ENCODE data around the gene P2RY11. TPM values are rescaled to one million over a fixed set of nuclear protein-coding genes. Genes with fewer than 3 reads are reported as not detected.

The P2RY11 gene
- 10 to 100 TPM in 1 of 4 donors, 1 to 10 TPM in 2, under 1 TPM in 1; 0.80 to 13.8 (median 6.9) TPM for total RNA-seq

GRCh38 chr19:10111405-10111811 is at the start of gene P2RY11:
Gene P2RY11 (plus strand): TSS chr19:10111693. CDS start chr19:10111722, 29 bp downstream.
- peaks cover 10 to 22% (median 15%) of the 10 kb centered on the region in 4 donors for H3K4me1 ChIP-seq
- peak; percentile 49 for DNase-seq

GRCh38 chr19:10061717-10062310 is 49.7 kb upstream of the P2RY11 start:
- Histone ChIP-seq H3K4me3 (no peak overlapping the region), H3K27ac (no peak overlapping the region), H3K4me1 (no peaks in the 10 kb centered on the region), H3K36me3 (no peaks in the 10 kb centered on the region), H3K9me3 (no peaks in the 10 kb centered on the region), H3K27me3 (peaks cover 18% of the 10 kb centered on the region)
- 36 to 75% methylated on average over 2 to 19 of the region's 21 CpGs for WGBS, 2 donors (ENCODE audit: low coverage in 1 of 2)
- no peak for TF ChIP-seq POLR2A (IDR thresholded peaks at IDR 0.05)
- TF ChIP-seq EP300 (IDR thresholded peaks at IDR 0.05; ENCODE audit: low read depth) = no peak
- no peak for TF ChIP-seq POLR2AphosphoS5 (IDR thresholded peaks at IDR 0.05)
- TF ChIP-seq, protein P1, sequence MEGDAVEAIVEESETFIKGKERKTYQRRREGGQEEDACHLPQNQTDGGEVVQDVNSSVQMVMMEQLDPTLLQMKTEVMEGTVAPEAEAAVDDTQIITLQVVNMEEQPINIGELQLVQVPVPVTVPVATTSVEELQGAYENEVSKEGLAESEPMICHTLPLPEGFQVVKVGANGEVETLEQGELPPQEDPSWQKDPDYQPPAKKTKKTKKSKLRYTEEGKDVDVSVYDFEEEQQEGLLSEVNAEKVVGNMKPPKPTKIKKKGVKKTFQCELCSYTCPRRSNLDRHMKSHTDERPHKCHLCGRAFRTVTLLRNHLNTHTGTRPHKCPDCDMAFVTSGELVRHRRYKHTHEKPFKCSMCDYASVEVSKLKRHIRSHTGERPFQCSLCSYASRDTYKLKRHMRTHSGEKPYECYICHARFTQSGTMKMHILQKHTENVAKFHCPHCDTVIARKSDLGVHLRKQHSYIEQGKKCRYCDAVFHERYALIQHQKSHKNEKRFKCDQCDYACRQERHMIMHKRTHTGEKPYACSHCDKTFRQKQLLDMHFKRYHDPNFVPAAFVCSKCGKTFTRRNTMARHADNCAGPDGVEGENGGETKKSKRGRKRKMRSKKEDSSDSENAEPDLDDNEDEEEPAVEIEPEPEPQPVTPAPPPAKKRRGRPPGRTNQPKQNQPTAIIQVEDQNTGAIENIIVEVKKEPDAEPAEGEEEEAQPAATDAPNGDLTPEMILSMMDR (IDR thresholded peaks at IDR 0.05) = no peak
- no peak for DNase-seq
- in situ Hi-C loops (cut with MboI; ENCODE audit: low pct_ligation_motif_present in 1 of 4, low pct_unique_long_range_greater_than_20kb in 1 of 4, low sequenced_read_pairs in 3 of 4) (no loop called here), intact Hi-C loops (cut with DNase I; ENCODE audit: low total_unique reads) (no loop called here)

More at GRCh38 chr19:10111405-10111811, at the start of gene P2RY11:
- Histone ChIP-seq H3K36me3 (peaks cover 0 to 45% (median 18%) of the 10 kb centered on the region in 4 donors), H3K4me3 (peak within 1 kb of the TSS in 1 of 4 donors; percentile 4), H3K27me3 (no peaks in the 10 kb centered on the region), H3K27ac (peak within 1 kb of the TSS; percentile 7 to 55 (median 48)), H3K9me3 (no peaks in the 10 kb centered on the region)
- TF ChIP-seq POLR2AphosphoS5 (IDR thresholded peaks at IDR 0.05) (peak in 1 of 3 donors; percentile 17), POLR2A (IDR thresholded peaks at IDR 0.05) (no peak)
- TF ChIP-seq, protein P1 (IDR thresholded peaks at IDR 0.05) = no peak
- WGBS, 2 donors (ENCODE audit: low coverage in 1 of 2) = 59% methylated on average over 8 of the region's 8 CpGs; no CpG with 5 or more reads in 1 of the 2 donors
- intact Hi-C loops (cut with DNase I; ENCODE audit: low total_unique reads) (loop anchor here (10.0 kb wide), 1 partner anchor 123 kb away; the partner anchor contains the start of gene S1PR2), in situ Hi-C loops (cut with MboI; ENCODE audit: low pct_ligation_motif_present in 1 of 4, low pct_unique_long_range_greater_than_20kb in 1 of 4, low sequenced_read_pairs in 3 of 4) (loop anchor here in 1 of 4 donors (25.0 kb wide), 1 partner anchor 126 kb away; the partner anchor contains the start of gene S1PR2)

- in situ Hi-C loops (cut with MboI; ENCODE audit: low pct_ligation_motif_present in 1 of 4, low pct_unique_long_range_greater_than_20kb in 1 of 4, low sequenced_read_pairs in 3 of 4) (no loop called here), intact Hi-C loops (cut with DNase I; ENCODE audit: low total_unique reads) (no loop called here)
- H3K4me3 ChIP-seq = no peak overlapping the region
- no peak for DNase-seq
- peaks cover 3% of the 10 kb centered on the region for H3K27me3 ChIP-seq
- H3K36me3 ChIP-seq = no peaks in the 10 kb centered on the region
- no peaks in the 10 kb centered on the region for H3K4me1 ChIP-seq
- no peaks in the 10 kb centered on the region for H3K9me3 ChIP-seq
- H3K27ac ChIP-seq = no peak overlapping the region
- 44% methylated on average over 4 of the region's 4 CpGs; no CpG with 5 or more reads in 1 of the 2 donors for WGBS, 2 donors (ENCODE audit: low coverage in 1 of 2)
- TF ChIP-seq, protein P1 (IDR thresholded peaks at IDR 0.05) = no peak
- TF ChIP-seq POLR2A (IDR thresholded peaks at IDR 0.05) (no peak), POLR2AphosphoS5 (IDR thresholded peaks at IDR 0.05) (no peak), EP300 (IDR thresholded peaks at IDR 0.05; ENCODE audit: low read depth) (no peak)
Observed at GRCh38 chr19:10068205-10068604, 43.3 kb upstream of the P2RY11 start.

GRCh38 chr19:10069046-10069445 is 42.4 kb upstream of the P2RY11 start:
- Histone ChIP-seq H3K27ac (no peak overlapping the region), H3K36me3 (no peaks in the 10 kb centered on the region), H3K9me3 (no peaks in the 10 kb centered on the region), H3K4me1 (no peaks in the 10 kb centered on the region), H3K4me3 (no peak overlapping the region), H3K27me3 (peaks cover 3% of the 10 kb centered on the region)
- in situ Hi-C loops (cut with MboI; ENCODE audit: low pct_ligation_motif_present in 1 of 4, low pct_unique_long_range_greater_than_20kb in 1 of 4, low sequenced_read_pairs in 3 of 4) = no loop called here
- TF ChIP-seq POLR2A (IDR thresholded peaks at IDR 0.05) (no peak), POLR2AphosphoS5 (IDR thresholded peaks at IDR 0.05) (no peak), EP300 (IDR thresholded peaks at IDR 0.05; ENCODE audit: low read depth) (no peak)
- TF ChIP-seq, protein P1 (IDR thresholded peaks at IDR 0.05) = no peak
- 67 to 74% methylated on average over 3 to 6 of the region's 6 CpGs for WGBS, 2 donors (ENCODE audit: low coverage in 1 of 2)
- intact Hi-C loops (cut with DNase I; ENCODE audit: low total_unique reads) = no loop called here
- DNase-seq = no peak
